OCI-LY1 (cell line): ENCODE measurements around the gene ALX4.

ENCODE experiments used
- H2AFZ ChIP-seq: fragments of 200-600 bp; sonication (generic), shearing (Covaris generic); 2 replicates; pipeline ENCODE4 v1.6.0; 2014; ENCODE audit warnings: antibody characterized with exemption, mild to moderate bottlenecking, low read length
- H3F3A ChIP-seq: fragments of 200-600 bp; sonication (generic), shearing (Covaris generic); 2 replicates; pipeline ENCODE4 v1.6.0; 2014; ENCODE audit warnings: mild to moderate bottlenecking, antibody characterized with exemption, low read length, moderate library complexity; ENCODE audit not compliant: insufficient read depth
- H3K27ac ChIP-seq: fragments of 200-600 bp; sonication (generic); 2 replicates; pipeline ENCODE4 v1.5.1; 2014; ENCODE audit warnings: low read length, mixed run types, mild to moderate bottlenecking, low read depth; ENCODE audit not compliant: poor library complexity, severe bottlenecking
- H3K27me3 ChIP-seq: fragments of 200-600 bp; sonication (generic); 2 replicates; pipeline ENCODE4 v1.6.0; 2014; ENCODE audit warnings: antibody characterized with exemption, mild to moderate bottlenecking, low read length, moderate library complexity; ENCODE audit not compliant: insufficient read depth
- H3K36me3 ChIP-seq: fragments of 200-600 bp; sonication (generic); 2 replicates; pipeline ENCODE4 v1.6.1; 2014; ENCODE audit warnings: mild to moderate bottlenecking, antibody characterized with exemption, low read length, moderate library complexity, mixed read lengths; ENCODE audit not compliant: insufficient read depth
- H3K4me1 ChIP-seq: fragments of 200-600 bp; sonication (generic); 2 replicates; pipeline ENCODE4 v1.5.1; 2014; ENCODE audit warnings: mild to moderate bottlenecking, low read length, moderate library complexity; ENCODE audit not compliant: insufficient read depth, severe bottlenecking
- H3K4me2 ChIP-seq: fragments of 200-600 bp; sonication (generic), shearing (Covaris generic); 2 replicates; pipeline ENCODE4 v1.6.1; 2014; ENCODE audit warnings: low read length
- H3K4me3 ChIP-seq: fragments of 200-600 bp; sonication (generic); 2 replicates; pipeline ENCODE4 v1.5.1; 2014; ENCODE audit warnings: low read length, low read depth, mild to moderate bottlenecking, mixed read lengths; ENCODE audit not compliant: poor library complexity, severe bottlenecking
- H3K79me2 ChIP-seq: fragments of 200-600 bp; shearing (Covaris generic); 2 replicates; pipeline ENCODE4 v1.6.1; 2016; ENCODE audit warnings: mixed run types, low read length, mixed read lengths; ENCODE audit not compliant: insufficient read depth
- H3K9ac ChIP-seq: fragments of 200-600 bp; sonication (generic), shearing (Covaris generic); 2 replicates; pipeline ENCODE4 v1.6.1; 2014; ENCODE audit warnings: mild to moderate bottlenecking, low read length, mixed read lengths
- H3K9me2 ChIP-seq: fragments of 200-600 bp; sonication (generic), shearing (Covaris generic); 2 replicates; pipeline ENCODE4 v1.6.1; 2014; ENCODE audit warnings: low read depth, mild to moderate bottlenecking, low read length, mixed read lengths
- H3K9me3 ChIP-seq: fragments of 200-600 bp; shearing (Covaris generic); 2 replicates; pipeline ENCODE4 v1.6.1; 2014; ENCODE audit warnings: low read length, mixed read lengths
- H4K20me1 ChIP-seq: fragments of 200-600 bp; sonication (generic), shearing (Covaris generic); 2 replicates; pipeline ENCODE4 v1.6.0; 2016; ENCODE audit warnings: mild to moderate bottlenecking, low read length; ENCODE audit not compliant: insufficient read depth
- EZH2 ChIP-seq: fragments of 200-600 bp; sonication (generic), shearing (Covaris generic); IDR thresholded peaks from 2 replicates; pipeline ENCODE4 v1.8.0; 2017; ENCODE audit warnings: borderline replicate concordance, mixed run types, mild to moderate bottlenecking, antibody characterized with exemption, low read length, moderate library complexity, mixed read lengths
- TF ChIP-seq, protein P1 (sequence below): fragments of 200-600 bp; sonication (generic), shearing (Covaris generic); IDR thresholded peaks from 2 replicates; pipeline ENCODE4 v1.5.1; 2017; ENCODE audit warnings: mild to moderate bottlenecking, antibody characterized with exemption, low read length, moderate library complexity, mixed read lengths

ALX4 gene

DNA sequence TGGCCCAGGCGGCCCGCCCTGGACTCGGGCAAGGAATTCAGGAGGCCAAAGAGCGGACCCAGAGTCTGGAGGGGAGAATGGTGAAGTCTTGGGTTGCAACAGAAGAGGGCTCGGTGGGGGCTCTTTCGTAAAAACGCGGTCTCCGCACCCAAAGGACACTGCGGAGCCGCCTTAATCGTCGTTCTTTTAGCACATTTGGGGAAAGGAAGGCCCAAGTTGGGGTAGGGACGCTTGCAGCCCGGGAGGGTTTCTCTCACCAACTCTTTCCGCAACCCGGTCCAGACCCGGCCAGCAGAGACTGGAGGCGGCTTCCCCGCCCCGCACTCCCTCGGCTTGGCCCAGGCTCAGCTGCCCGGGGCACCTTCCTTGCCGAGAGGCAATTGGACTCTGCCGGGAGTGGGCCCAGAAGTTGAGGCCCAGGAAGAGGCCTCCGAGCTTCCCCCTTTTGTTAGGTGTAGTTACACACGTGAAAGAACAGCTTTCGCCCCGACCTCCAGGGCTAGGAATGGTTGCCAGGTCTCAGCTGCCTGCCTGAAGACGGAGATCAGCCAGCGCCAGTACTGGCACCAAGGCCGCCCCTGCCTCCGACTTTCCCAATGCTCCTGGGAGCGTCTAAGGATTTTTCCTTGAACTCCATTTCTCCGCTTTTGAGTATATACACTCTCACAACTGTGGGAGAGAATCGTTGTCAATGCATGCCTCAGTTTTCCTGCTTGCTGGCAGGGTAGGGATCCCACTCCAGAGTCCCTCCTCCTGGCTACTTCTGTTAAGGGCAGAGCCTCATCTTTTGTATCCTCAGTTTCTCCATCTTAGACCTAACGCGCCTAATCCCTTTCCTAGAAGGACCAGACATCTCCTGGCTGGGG lies 3.7 kb downstream of the ALX4 start:
- Histone ChIP-seq H3K4me1 (no peaks in the 10 kb centered on the region), H3K27ac (no peak overlapping the region), H3K4me2 (no peak overlapping the region), H3K9me3 (no peaks in the 10 kb centered on the region), H4K20me1 (no peaks in the 10 kb centered on the region), H3K36me3 (no peaks in the 10 kb centered on the region), H3K9ac (no peak overlapping the region), H3K27me3 (no peaks in the 10 kb centered on the region), H3F3A (no peaks in the 10 kb centered on the region), H3K9me2 (no peaks in the 10 kb centered on the region), H3K4me3 (no peak overlapping the region), H2AFZ (no peak overlapping the region), H3K79me2 (no peaks in the 10 kb centered on the region)
- TF ChIP-seq, protein P1, sequence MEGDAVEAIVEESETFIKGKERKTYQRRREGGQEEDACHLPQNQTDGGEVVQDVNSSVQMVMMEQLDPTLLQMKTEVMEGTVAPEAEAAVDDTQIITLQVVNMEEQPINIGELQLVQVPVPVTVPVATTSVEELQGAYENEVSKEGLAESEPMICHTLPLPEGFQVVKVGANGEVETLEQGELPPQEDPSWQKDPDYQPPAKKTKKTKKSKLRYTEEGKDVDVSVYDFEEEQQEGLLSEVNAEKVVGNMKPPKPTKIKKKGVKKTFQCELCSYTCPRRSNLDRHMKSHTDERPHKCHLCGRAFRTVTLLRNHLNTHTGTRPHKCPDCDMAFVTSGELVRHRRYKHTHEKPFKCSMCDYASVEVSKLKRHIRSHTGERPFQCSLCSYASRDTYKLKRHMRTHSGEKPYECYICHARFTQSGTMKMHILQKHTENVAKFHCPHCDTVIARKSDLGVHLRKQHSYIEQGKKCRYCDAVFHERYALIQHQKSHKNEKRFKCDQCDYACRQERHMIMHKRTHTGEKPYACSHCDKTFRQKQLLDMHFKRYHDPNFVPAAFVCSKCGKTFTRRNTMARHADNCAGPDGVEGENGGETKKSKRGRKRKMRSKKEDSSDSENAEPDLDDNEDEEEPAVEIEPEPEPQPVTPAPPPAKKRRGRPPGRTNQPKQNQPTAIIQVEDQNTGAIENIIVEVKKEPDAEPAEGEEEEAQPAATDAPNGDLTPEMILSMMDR = no peak
- no peak for TF ChIP-seq EZH2

DNA sequence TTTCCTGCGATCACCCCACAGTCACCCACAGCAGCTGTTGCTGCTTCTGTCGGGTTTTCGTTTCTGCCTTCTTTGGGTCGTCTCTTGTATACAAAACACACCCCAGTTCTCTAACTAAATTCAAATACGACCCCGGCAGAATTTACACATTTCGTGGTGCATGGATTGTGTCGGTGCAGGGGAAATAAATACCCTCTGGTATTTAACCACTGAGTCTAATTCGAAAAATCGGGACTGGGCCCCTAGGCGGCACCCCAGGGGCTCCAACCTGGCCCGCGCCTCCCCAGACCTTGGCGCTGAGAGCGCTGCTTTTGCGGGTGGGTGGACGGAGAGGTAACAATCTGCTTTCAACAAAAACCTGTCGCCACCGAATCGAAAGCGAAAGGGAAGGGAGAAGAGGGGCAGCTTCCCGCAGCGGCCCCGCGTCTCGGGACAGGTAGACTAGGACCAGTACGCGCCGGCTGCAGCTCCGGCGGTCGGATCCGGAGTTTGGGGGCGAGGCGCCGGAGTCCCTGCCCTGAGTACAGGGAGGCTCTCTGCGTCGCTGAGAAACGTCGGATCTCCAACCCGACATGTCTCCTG lies 4.4 kb downstream of the ALX4 start:
- Histone ChIP-seq H3K9me2 (no peaks in the 10 kb centered on the region), H3K9ac (no peak overlapping the region), H3K4me1 (no peaks in the 10 kb centered on the region), H3K27ac (no peak overlapping the region), H3K36me3 (no peaks in the 10 kb centered on the region), H3K79me2 (no peaks in the 10 kb centered on the region), H3K4me2 (no peak overlapping the region), H3K9me3 (no peaks in the 10 kb centered on the region), H2AFZ (no peak overlapping the region), H3K4me3 (no peak overlapping the region), H4K20me1 (no peaks in the 10 kb centered on the region), H3F3A (no peaks in the 10 kb centered on the region), H3K27me3 (no peaks in the 10 kb centered on the region)
- no peak for TF ChIP-seq EZH2
- TF ChIP-seq, protein P1 = no peak

DNA sequence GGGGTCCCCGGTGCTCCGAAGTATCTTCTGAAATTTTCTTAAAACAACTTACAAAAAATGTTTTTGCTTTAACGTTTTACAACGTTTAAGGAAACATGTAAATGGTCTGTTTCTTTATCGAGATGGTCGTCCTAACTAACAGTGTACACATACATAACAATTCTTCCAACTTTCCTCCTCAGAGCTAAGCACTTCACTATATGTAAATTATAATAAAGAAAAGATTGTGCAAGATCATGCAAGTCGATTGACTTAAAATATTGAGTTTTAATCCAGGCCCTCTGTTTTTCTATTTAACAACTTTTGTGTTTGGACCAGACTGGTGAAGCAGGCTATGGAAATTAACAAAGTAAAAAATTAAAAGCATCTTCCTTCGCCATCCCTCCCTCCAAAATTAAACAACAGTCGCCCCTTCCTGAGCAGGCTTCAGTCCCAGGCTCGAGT lies 4.9 kb downstream of the ALX4 start:
- Histone ChIP-seq H3K27me3 (no peaks in the 10 kb centered on the region), H3F3A (no peaks in the 10 kb centered on the region), H3K4me2 (no peak overlapping the region), H3K36me3 (no peaks in the 10 kb centered on the region), H3K9me3 (no peaks in the 10 kb centered on the region), H2AFZ (no peak overlapping the region), H4K20me1 (no peaks in the 10 kb centered on the region), H3K4me1 (no peaks in the 10 kb centered on the region), H3K27ac (no peak overlapping the region), H3K4me3 (no peak overlapping the region), H3K79me2 (no peaks in the 10 kb centered on the region), H3K9me2 (no peaks in the 10 kb centered on the region), H3K9ac (no peak overlapping the region)
- no peak for TF ChIP-seq EZH2
- TF ChIP-seq, protein P1 = no peak
